BLaER1 (cell line): ENCODE measurements around the gene NBPF1.
"Not testable (repeated sequence)": the region's sequence is repeated elsewhere in the genome, so short reads cannot be mapped to it uniquely, and the experiment has no call there.

Experiments used
- H3K27ac ChIP-seq: shearing (Covaris generic); formaldehyde crosslinking; 2 replicates; pipeline ENCODE4 v1.8.1; 2022
- H3K27me3 ChIP-seq: shearing (Covaris generic); formaldehyde crosslinking; 2 replicates; pipeline ENCODE4 v1.8.1; 2022
- H3K36me3 ChIP-seq: shearing (Covaris generic); formaldehyde crosslinking; 2 replicates; pipeline ENCODE4 v1.8.1; 2022
- H3K4me1 ChIP-seq: shearing (Covaris generic); formaldehyde crosslinking; 2 replicates; pipeline ENCODE4 v1.8.1; 2022
- H3K4me2 ChIP-seq: shearing (Covaris generic); formaldehyde crosslinking; 2 replicates; pipeline ENCODE4 v1.8.1; 2022
- H3K4me3 ChIP-seq: shearing (Covaris generic); formaldehyde crosslinking; 2 replicates; pipeline ENCODE4 v1.8.1; 2022
- H3K9ac ChIP-seq: shearing (Covaris generic); formaldehyde crosslinking; 2 replicates; pipeline ENCODE4 v1.8.1; 2022
- H3K9me3 ChIP-seq: shearing (Covaris generic); formaldehyde crosslinking; 2 replicates; pipeline ENCODE4 v1.8.1; 2022
- H4K20me1 ChIP-seq: shearing (Covaris generic); formaldehyde crosslinking; 2 replicates; pipeline ENCODE4 v1.8.1; 2022
- Cebpa-rat ChIP-seq: shearing (Covaris generic); IDR thresholded peaks from 2 replicates; pipeline ENCODE4 v1.8.1; 2022

The NBPF1 gene

GRCh38 chr1:16635959-16636358 lies 22.6 kb upstream of the NBPF1 start:
- peaks cover 62% of the 10 kb centered on the region for H4K20me1 ChIP-seq
- H3K27me3 ChIP-seq, H3K9ac ChIP-seq, H3K4me1 ChIP-seq, H3K4me3 ChIP-seq, H3K9me3 ChIP-seq, H3K4me2 ChIP-seq, H3K27ac ChIP-seq: not testable (repeated sequence)
- H3K36me3 ChIP-seq = peaks cover 58% of the 10 kb centered on the region

GRCh38 chr1:16633540-16634282 lies 20.3 kb upstream of the NBPF1 start:
- not testable (repeated sequence) for H3K9ac ChIP-seq, H3K4me3 ChIP-seq, H3K4me2 ChIP-seq, H3K27me3 ChIP-seq, H3K27ac ChIP-seq, H3K9me3 ChIP-seq
- peaks cover 11% of the 10 kb centered on the region for H3K4me1 ChIP-seq
- H3K36me3 ChIP-seq = peaks cover 72% of the 10 kb centered on the region
- peaks cover 45% of the 10 kb centered on the region for H4K20me1 ChIP-seq

- not testable (repeated sequence) for H3K27ac ChIP-seq, H3K27me3 ChIP-seq, H3K4me2 ChIP-seq, H3K4me3 ChIP-seq, H3K9ac ChIP-seq, H3K9me3 ChIP-seq
- Histone ChIP-seq H3K36me3 (peaks cover 78% of the 10 kb centered on the region), H4K20me1 (peaks cover 32% of the 10 kb centered on the region), H3K4me1 (peaks cover 26% of the 10 kb centered on the region)
Observed at GRCh38 chr1:16632044-16632850, 18.9 kb upstream of the NBPF1 start.

GRCh38 chr1:16631248-16632043 lies 18.1 kb upstream of the NBPF1 start:
- no peaks in the 10 kb centered on the region for H3K27me3 ChIP-seq
- no peaks in the 10 kb centered on the region for H3K9me3 ChIP-seq
- H3K36me3 ChIP-seq = peaks cover 80% of the 10 kb centered on the region
- no peak overlapping the region for H3K27ac ChIP-seq
- H3K4me2 ChIP-seq = no peak overlapping the region
- no peak for TF ChIP-seq Cebpa-rat
- H3K4me1 ChIP-seq = peaks cover 32% of the 10 kb centered on the region
- H3K9ac ChIP-seq = no peak overlapping the region
- H3K4me3 ChIP-seq = no peak overlapping the region
- peaks cover 29% of the 10 kb centered on the region for H4K20me1 ChIP-seq

GRCh38 chr1:16630661-16631247 lies 17.4 kb upstream of the NBPF1 start:
- no peaks in the 10 kb centered on the region for H3K9me3 ChIP-seq
- no peak for TF ChIP-seq Cebpa-rat
- H4K20me1 ChIP-seq = peaks cover 29% of the 10 kb centered on the region
- H3K4me3 ChIP-seq = no peak overlapping the region
- H3K4me2 ChIP-seq = no peak overlapping the region
- H3K27ac ChIP-seq = no peak overlapping the region
- peaks cover 87% of the 10 kb centered on the region for H3K36me3 ChIP-seq
- H3K4me1 ChIP-seq = peaks cover 37% of the 10 kb centered on the region
- H3K27me3 ChIP-seq = no peaks in the 10 kb centered on the region
- H3K9ac ChIP-seq = no peak overlapping the region

- Histone ChIP-seq H4K20me1 (peaks cover 26% of the 10 kb centered on the region), H3K36me3 (peaks cover 91% of the 10 kb centered on the region), H3K4me1 (peaks cover 42% of the 10 kb centered on the region)
- H3K4me2 ChIP-seq, H3K4me3 ChIP-seq, H3K27ac ChIP-seq, H3K9me3 ChIP-seq, H3K9ac ChIP-seq, H3K27me3 ChIP-seq: not testable (repeated sequence)
Observed at GRCh38 chr1:16629916-16630530, 16.7 kb upstream of the NBPF1 start.

- Histone ChIP-seq H3K36me3 (peaks cover 87% of the 10 kb centered on the region), H3K9ac (peak overlapping the region; percentile 30), H3K27ac (no peak overlapping the region), H3K4me3 (no peak overlapping the region), H3K4me2 (peak overlapping the region; percentile 63), H3K9me3 (no peaks in the 10 kb centered on the region), H3K4me1 (peaks cover 57% of the 10 kb centered on the region), H4K20me1 (peaks cover 27% of the 10 kb centered on the region), H3K27me3 (no peaks in the 10 kb centered on the region)
- no peak for TF ChIP-seq Cebpa-rat
Observed at GRCh38 chr1:16628361-16629111, 15.2 kb upstream of the NBPF1 start.

- not testable (repeated sequence) for H3K9me3 ChIP-seq, H3K4me3 ChIP-seq, H3K27me3 ChIP-seq, H3K4me2 ChIP-seq
- H3K27ac ChIP-seq = 0 out of 2 replicates have a peak overlapping the region, but pooled peaks have one; percentile 4
- peaks cover 61% of the 10 kb centered on the region for H3K4me1 ChIP-seq
- 0 out of 2 replicates have a peak overlapping the region, but pooled peaks have one; percentile 7 for H3K9ac ChIP-seq
- peaks cover 26% of the 10 kb centered on the region for H4K20me1 ChIP-seq
- peaks cover 86% of the 10 kb centered on the region for H3K36me3 ChIP-seq
Observed at GRCh38 chr1:16626409-16626983, 13.1 kb upstream of the NBPF1 start.
